ENCODE measurements around the gene SLC1A2.
A peak's percentile ranks its signal among the peaks of the same experiment; 100 is the strongest.

SLC1A2 gene

GRCh38 chr11:35272391-35272902 lies 146.9 kb downstream of the SLC1A2 start:
- no peak for DNase-seq (ENCODE audit: low spot score)

- no peak for DNase-seq (ENCODE audit: low spot score)
Measured at GRCh38 chr11:35271031-35271430, 148.3 kb downstream of the SLC1A2 start.

- no peak for DNase-seq (ENCODE audit: low spot score)
Measured at GRCh38 chr11:35270342-35270741, 149.0 kb downstream of the SLC1A2 start.

- peak; percentile 48 for DNase-seq (ENCODE audit: low spot score)
Measured at GRCh38 chr11:35267504-35267903, 151.9 kb downstream of the SLC1A2 start.

- no peak for DNase-seq (ENCODE audit: low spot score)
Measured at GRCh38 chr11:35265755-35266454, 153.5 kb downstream of the SLC1A2 start.

GRCh38 chr11:35262735-35263134 lies 156.6 kb downstream of the SLC1A2 start:
- no peak for DNase-seq (ENCODE audit: low spot score)

- DNase-seq (ENCODE audit: low spot score): no peak
Measured at GRCh38 chr11:35262056-35262455, 157.3 kb downstream of the SLC1A2 start.

GRCh38 chr11:35261197-35261596 lies 158.2 kb downstream of the SLC1A2 start:
- DNase-seq (ENCODE audit: low spot score): no peak

GRCh38 chr11:35260342-35260985 lies 158.9 kb downstream of the SLC1A2 start:
- peak; percentile 77 for DNase-seq (ENCODE audit: low spot score)

GRCh38 chr11:35259529-35259928 lies 159.8 kb downstream of the SLC1A2 start:
- no peak for DNase-seq (ENCODE audit: low spot score)

- no peak for DNase-seq (ENCODE audit: low spot score)
Measured at GRCh38 chr11:35257281-35257680, 162.1 kb downstream of the SLC1A2 start.

- DNase-seq (ENCODE audit: low spot score): no peak
Measured at GRCh38 chr11:35256296-35256695, 163.1 kb downstream of the SLC1A2 start.

- no peak for DNase-seq (ENCODE audit: low spot score)
Measured at GRCh38 chr11:35255514-35255913, 163.8 kb downstream of the SLC1A2 start.

- no peak for DNase-seq (ENCODE audit: low spot score)
Measured at GRCh38 chr11:35253237-35253636, 166.1 kb downstream of the SLC1A2 start.

GRCh38 chr11:35250621-35251020 lies 168.7 kb downstream of the SLC1A2 start:
- DNase-seq (ENCODE audit: low spot score): no peak

- DNase-seq (ENCODE audit: low spot score): no peak
Measured at GRCh38 chr11:35250192-35250591, 169.2 kb downstream of the SLC1A2 start.

- DNase-seq (ENCODE audit: low spot score): no peak
Measured at GRCh38 chr11:35248558-35249323, 170.6 kb downstream of the SLC1A2 start.

- DNase-seq (ENCODE audit: low spot score): no peak
Measured at GRCh38 chr11:35247863-35248262, 171.5 kb downstream of the SLC1A2 start.

- no peak for DNase-seq (ENCODE audit: low spot score)
Measured at GRCh38 chr11:35247428-35247827, 171.9 kb downstream of the SLC1A2 start.

GRCh38 chr11:35246745-35247144 lies 172.6 kb downstream of the SLC1A2 start:
- no peak for DNase-seq (ENCODE audit: low spot score)

GRCh38 chr11:35245786-35246185 lies 173.6 kb downstream of the SLC1A2 start:
- no peak for DNase-seq (ENCODE audit: low spot score)

- DNase-seq (ENCODE audit: low spot score): no peak
Measured at GRCh38 chr11:35245056-35245455, 174.3 kb downstream of the SLC1A2 start.

GRCh38 chr11:35243774-35244173 lies 175.6 kb downstream of the SLC1A2 start:
- DNase-seq (ENCODE audit: low spot score): no peak
